ENCODE results near the gene NADSYN1. TPM values are rescaled to one million over a fixed set of nuclear protein-coding genes. Genes with fewer than 3 reads are reported as not detected.
A peak's percentile ranks its signal among the peaks of the same experiment; 100 is the strongest.

Gene NADSYN1
- total and polyA plus RNA-seq, 2 experiments from 2014 or later = 35.6 to 54.9 TPM

- H3K27me3 ChIP-seq (ENCODE audit: insufficient read depth) = no peaks in the 10 kb centered on the region
- Mint-ChIP-seq H3K27ac (no peak overlapping the region), H3K4me1 (peaks cover 4% of the 10 kb centered on the region; the same call in 2 of the 3 replicates), H3K4me3 (no peak overlapping the region), H3K36me3 (ENCODE audit: low read depth) (no peaks in the 10 kb centered on the region; the same call in 2 of the 3 replicates), H3K27me3 (ENCODE audit: insufficient read depth, low read depth, poor library complexity) (peaks cover 13% of the 10 kb centered on the region), H3K9me3 (peaks cover 1% of the 10 kb centered on the region; the same call in 1 of the 3 replicates)
- H4K20me1 ChIP-seq (replicated peaks; ENCODE audit: insufficient read depth) = no peaks in the 10 kb centered on the region
- DNase-seq (ENCODE audit: low spot score) (peak; percentile 48), ATAC-seq (peak; percentile 72)
- TF ChIP-seq CTCF (conservative IDR thresholded peaks at IDR 0.05; ENCODE audit: low read depth in 2 of 2) (peak; percentile 7 to 38; a peak in 2 of 4 replicates), NANOG (IDR thresholded peaks at IDR 0.05; ENCODE audit: borderline replicate concordance) (no peak)
- H3F3A ChIP-seq (replicated peaks; ENCODE audit: low read depth) = no peaks in the 10 kb centered on the region
- H3K4me1 ChIP-seq (ENCODE audit: insufficient read depth) = no peaks in the 10 kb centered on the region
- no peak overlapping the region for H2AFZ ChIP-seq
- H3K4me2 ChIP-seq = no peak overlapping the region
- no peaks in the 10 kb centered on the region for H3K79me2 ChIP-seq (replicated peaks; ENCODE audit: insufficient read depth)
- no peaks in the 10 kb centered on the region for H3K36me3 ChIP-seq (ENCODE audit: insufficient read depth)
- H3K27ac ChIP-seq (ENCODE audit: low read depth) = no peak overlapping the region
- H3K9me2 ChIP-seq (ENCODE audit: insufficient read depth) = peaks cover 4% of the 10 kb centered on the region; the same call in 1 of the 2 replicates
- H3K4me3 ChIP-seq = no peak overlapping the region
These were observed 27.6 kb upstream of the NADSYN1 start for GRCh38 chr11:71425409-71425808.

- DNase-seq (ENCODE audit: low spot score) (no peak), ATAC-seq (no peak; the same call in 2 of the 3 replicates)
- Histone ChIP-seq H3F3A (replicated peaks; ENCODE audit: low read depth) (no peaks in the 10 kb centered on the region), H3K27ac (ENCODE audit: low read depth) (no peak overlapping the region), H3K36me3 (ENCODE audit: insufficient read depth) (no peaks in the 10 kb centered on the region), H3K27me3 (ENCODE audit: insufficient read depth) (no peaks in the 10 kb centered on the region), H3K79me2 (replicated peaks; ENCODE audit: insufficient read depth) (no peaks in the 10 kb centered on the region), H3K9me2 (ENCODE audit: insufficient read depth) (peaks cover 4% of the 10 kb centered on the region; the same call in 1 of the 2 replicates), H3K4me3 (no peak overlapping the region), H4K20me1 (replicated peaks; ENCODE audit: insufficient read depth) (no peaks in the 10 kb centered on the region), H3K4me1 (ENCODE audit: insufficient read depth) (no peaks in the 10 kb centered on the region), H2AFZ (no peak overlapping the region), H3K4me2 (no peak overlapping the region)
- H3K27ac Mint-ChIP-seq = no peak overlapping the region
- H3K4me1 Mint-ChIP-seq = peaks cover 4% of the 10 kb centered on the region; the same call in 2 of the 3 replicates
- no peaks in the 10 kb centered on the region; the same call in 2 of the 3 replicates for H3K36me3 Mint-ChIP-seq (ENCODE audit: low read depth)
- H3K27me3 Mint-ChIP-seq (ENCODE audit: insufficient read depth, low read depth, poor library complexity) = peaks cover 12% of the 10 kb centered on the region
- H3K9me3 Mint-ChIP-seq = peaks cover 4% of the 10 kb centered on the region; the same call in 1 of the 3 replicates
- no peak overlapping the region for H3K4me3 Mint-ChIP-seq
- TF ChIP-seq POLR2AphosphoS5 (IDR thresholded peaks at IDR 0.05; ENCODE audit: low read depth) (no peak), ZNF114 (CRISPR knock-in tag; IDR thresholded peaks at IDR 0.05) (no peak), NANOG (IDR thresholded peaks at IDR 0.05; ENCODE audit: borderline replicate concordance) (no peak), REST (IDR thresholded peaks at IDR 0.05; ENCODE audit: unreplicated experiment) (no peak), ZNF462 (CRISPR knock-in tag; IDR thresholded peaks at IDR 0.05) (no peak), CTCF (conservative IDR thresholded peaks at IDR 0.05; ENCODE audit: low read depth in 2 of 2) (no peak), CREB1 (CRISPR knock-in tag; IDR thresholded peaks at IDR 0.05; ENCODE audit: low read depth) (no peak)
These were observed 27.1 kb upstream of the NADSYN1 start for GRCh38 chr11:71425860-71426259.

Data from GM23338 (cell line).